Measurements from ENCODE around the gene TSNAX. TPM values are rescaled to one million over a fixed set of nuclear protein-coding genes. Genes with fewer than 3 reads are reported as not detected.

TSNAX gene
- total and polyA plus RNA-seq, 5 donors from 2014 or later, result 34.8 to 117 (median 95.7) TPM

DNA sequence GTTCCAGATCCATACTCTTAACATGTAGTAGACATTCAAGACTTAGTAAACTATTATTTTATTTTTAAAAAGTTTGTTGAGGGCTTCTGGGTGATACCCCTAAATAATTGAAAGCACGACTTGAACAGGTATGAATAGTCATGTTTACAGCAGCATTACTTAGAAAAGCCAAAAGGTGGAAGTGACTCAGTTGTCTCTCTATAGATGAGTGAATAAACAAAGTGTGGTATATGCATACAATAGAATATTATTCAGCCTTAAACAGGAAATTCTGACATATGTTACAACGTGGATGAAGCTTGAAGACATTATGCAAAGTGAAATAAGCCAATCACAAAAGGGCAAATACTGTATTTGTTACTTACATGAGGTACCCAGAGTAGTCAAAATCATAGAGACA is 26.5 kb downstream of the TSNAX start:
- ATAC-seq (ENCODE audit: low read depth in 2 of 2) (peak; percentile 34 to 63), DNase-seq (peak in 1 of 3 donors; percentile 46)
- Histone ChIP-seq H3K36me3 (ENCODE audit: control insufficient read depth, insufficient read depth, low read length) (peaks cover 5% of the 10 kb centered on the region), H3K4me1 (ENCODE audit: control insufficient read depth, insufficient read depth, low read length, poor library complexity, severe bottlenecking) (peaks cover 11% of the 10 kb centered on the region), H3K27me3 (ENCODE audit: control insufficient read depth, insufficient read depth, low read length) (no peaks in the 10 kb centered on the region), H3K9me3 (ENCODE audit: control insufficient read depth in 2 of 2, low read length in 2 of 2) (no peaks in the 10 kb centered on the region), H3K27ac (ENCODE audit: insufficient read depth, low read length, poor library complexity, severe bottlenecking) (no peak overlapping the region), H3K4me3 (ENCODE audit: low read depth, low read length) (no peak overlapping the region)
- Mint-ChIP-seq H3K4me3 (no peak overlapping the region), H3K36me3 (peaks cover 26% of the 10 kb centered on the region), H3K27me3 (no peaks in the 10 kb centered on the region), H3K4me1 (peaks cover 34 to 54% (median 44%) of the 10 kb centered on the region in 4 donors), H3K9me3 (no peaks in the 10 kb centered on the region), H3K27ac (no peak overlapping the region)

- peaks cover 36 to 47% (median 38%) of the 10 kb centered on the region in 4 donors for H3K4me1 Mint-ChIP-seq
- Histone ChIP-seq H3K27me3 (ENCODE audit: control insufficient read depth, insufficient read depth, low read length) (no peaks in the 10 kb centered on the region), H3K27ac (ENCODE audit: insufficient read depth, low read length, poor library complexity, severe bottlenecking) (no peak overlapping the region), H3K4me3 (ENCODE audit: low read depth, low read length) (no peak overlapping the region), H3K36me3 (ENCODE audit: control insufficient read depth, insufficient read depth, low read length) (peaks cover 5% of the 10 kb centered on the region), H3K9me3 (ENCODE audit: control insufficient read depth in 2 of 2, low read length in 2 of 2) (no peaks in the 10 kb centered on the region), H3K4me1 (ENCODE audit: control insufficient read depth, insufficient read depth, low read length, poor library complexity, severe bottlenecking) (peaks cover 11% of the 10 kb centered on the region)
- peaks cover 23% of the 10 kb centered on the region for H3K36me3 Mint-ChIP-seq
- no peaks in the 10 kb centered on the region for H3K27me3 Mint-ChIP-seq
- peak overlapping the region in 2 of 3 donors; percentile 0 to 2 for H3K27ac Mint-ChIP-seq
- ATAC-seq (ENCODE audit: low read depth in 2 of 2) (no peak), DNase-seq (no peak)
- no peaks in the 10 kb centered on the region for H3K9me3 Mint-ChIP-seq
- no peak overlapping the region for H3K4me3 Mint-ChIP-seq
Measured at GRCh38 chr1:231557411-231557810, 28.9 kb downstream of the TSNAX start.

DNA sequence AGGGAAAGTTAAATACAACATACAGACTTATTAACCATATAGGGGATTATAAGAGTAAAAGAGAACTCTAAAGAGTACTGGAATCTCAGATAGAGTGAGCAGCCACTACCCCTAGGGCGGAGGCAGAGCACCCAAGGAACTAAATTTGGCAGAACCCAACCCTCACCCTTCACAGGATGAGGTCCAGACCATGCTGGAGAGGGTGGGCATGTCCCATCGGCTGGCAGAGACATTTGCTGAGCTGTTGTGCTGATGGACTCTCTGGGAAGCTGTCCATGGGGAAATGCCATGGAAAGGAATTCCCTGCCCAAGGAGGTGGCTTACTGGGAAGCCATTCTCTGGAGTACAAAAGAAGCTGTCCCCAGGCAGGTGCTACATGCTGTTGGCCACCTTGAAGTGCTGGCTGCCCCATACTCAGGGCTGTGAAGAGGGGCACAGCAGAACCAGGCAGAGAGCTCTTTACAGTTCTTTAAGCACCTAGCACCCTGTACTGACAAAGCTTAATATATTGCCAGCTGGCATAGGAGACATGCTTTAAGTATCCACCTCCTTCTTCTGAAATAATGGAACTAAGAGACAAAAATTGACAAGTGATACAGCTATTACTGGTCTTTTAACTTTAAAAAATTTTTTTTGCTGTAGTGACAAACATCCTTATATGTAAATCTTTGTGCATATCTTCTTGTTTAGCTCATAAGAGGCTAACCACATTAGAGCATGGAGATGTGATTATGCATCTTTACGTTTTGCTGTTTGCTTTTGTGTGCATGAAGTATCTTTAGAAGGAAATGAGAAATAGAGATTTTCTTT is 29.6 kb downstream of the TSNAX start:
- ATAC-seq (ENCODE audit: low read depth in 2 of 2) (peak in 1 of 2 donors; percentile 42), DNase-seq (peak in 1 of 3 donors; percentile 22)
- Histone ChIP-seq H3K4me1 (ENCODE audit: control insufficient read depth, insufficient read depth, low read length, poor library complexity, severe bottlenecking) (peaks cover 11% of the 10 kb centered on the region), H3K27ac (ENCODE audit: insufficient read depth, low read length, poor library complexity, severe bottlenecking) (peak overlapping the region; percentile 14), H3K9me3 (ENCODE audit: control insufficient read depth in 2 of 2, low read length in 2 of 2) (no peaks in the 10 kb centered on the region), H3K27me3 (ENCODE audit: control insufficient read depth, insufficient read depth, low read length) (no peaks in the 10 kb centered on the region), H3K36me3 (ENCODE audit: control insufficient read depth, insufficient read depth, low read length) (peaks cover 10% of the 10 kb centered on the region), H3K4me3 (ENCODE audit: low read depth, low read length) (peak overlapping the region; percentile 20)
- Mint-ChIP-seq H3K4me3 (no peak overlapping the region), H3K9me3 (no peaks in the 10 kb centered on the region), H3K27me3 (no peaks in the 10 kb centered on the region), H3K4me1 (peaks cover 31 to 40% (median 34%) of the 10 kb centered on the region in 4 donors), H3K27ac (peak overlapping the region in 2 of 3 donors; percentile 0 to 78), H3K36me3 (peaks cover 22% of the 10 kb centered on the region)

DNA sequence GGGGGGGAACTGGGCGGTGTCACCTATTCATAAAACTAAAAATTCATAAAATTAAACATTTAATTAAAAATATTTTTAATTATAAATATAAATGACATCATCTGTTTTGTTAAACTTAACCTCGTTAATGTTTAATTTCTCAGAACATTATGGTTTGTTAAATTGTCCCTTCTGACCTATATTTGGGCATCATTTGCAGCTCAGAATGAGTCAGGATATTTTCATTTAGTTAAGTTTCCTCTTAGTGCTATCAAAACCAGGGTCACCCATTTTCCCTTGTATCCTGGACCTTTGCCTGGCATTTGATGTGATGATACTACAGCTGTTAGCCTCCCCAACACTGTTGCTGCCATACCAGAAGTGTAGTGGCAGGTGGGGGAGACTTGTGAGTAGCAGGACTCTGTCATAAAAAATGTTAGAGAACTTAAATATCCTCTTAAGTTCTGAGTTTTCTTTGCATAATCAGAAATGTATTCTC is 30.3 kb downstream of the TSNAX start:
- H3K36me3 ChIP-seq (ENCODE audit: control insufficient read depth, insufficient read depth, low read length), result peaks cover 16% of the 10 kb centered on the region
- Mint-ChIP-seq H3K36me3 (peaks cover 27% of the 10 kb centered on the region), H3K9me3 (no peaks in the 10 kb centered on the region), H3K27me3 (no peaks in the 10 kb centered on the region), H3K4me3 (no peak overlapping the region), H3K27ac (peak overlapping the region in 2 of 3 donors; percentile 32 to 78), H3K4me1 (peaks cover 33 to 39% (median 36%) of the 10 kb centered on the region in 4 donors)
- H3K4me3 ChIP-seq (ENCODE audit: low read depth, low read length), result no peak overlapping the region
- H3K27ac ChIP-seq (ENCODE audit: insufficient read depth, low read length, poor library complexity, severe bottlenecking), result peak overlapping the region; percentile 14
- H3K27me3 ChIP-seq (ENCODE audit: control insufficient read depth, insufficient read depth, low read length), result no peaks in the 10 kb centered on the region
- no peak for ATAC-seq (ENCODE audit: low read depth in 2 of 2)
- no peaks in the 10 kb centered on the region for H3K9me3 ChIP-seq (ENCODE audit: control insufficient read depth in 2 of 2, low read length in 2 of 2)
- no peak for DNase-seq
- H3K4me1 ChIP-seq (ENCODE audit: control insufficient read depth, insufficient read depth, low read length, poor library complexity, severe bottlenecking), result peaks cover 11% of the 10 kb centered on the region

DNA sequence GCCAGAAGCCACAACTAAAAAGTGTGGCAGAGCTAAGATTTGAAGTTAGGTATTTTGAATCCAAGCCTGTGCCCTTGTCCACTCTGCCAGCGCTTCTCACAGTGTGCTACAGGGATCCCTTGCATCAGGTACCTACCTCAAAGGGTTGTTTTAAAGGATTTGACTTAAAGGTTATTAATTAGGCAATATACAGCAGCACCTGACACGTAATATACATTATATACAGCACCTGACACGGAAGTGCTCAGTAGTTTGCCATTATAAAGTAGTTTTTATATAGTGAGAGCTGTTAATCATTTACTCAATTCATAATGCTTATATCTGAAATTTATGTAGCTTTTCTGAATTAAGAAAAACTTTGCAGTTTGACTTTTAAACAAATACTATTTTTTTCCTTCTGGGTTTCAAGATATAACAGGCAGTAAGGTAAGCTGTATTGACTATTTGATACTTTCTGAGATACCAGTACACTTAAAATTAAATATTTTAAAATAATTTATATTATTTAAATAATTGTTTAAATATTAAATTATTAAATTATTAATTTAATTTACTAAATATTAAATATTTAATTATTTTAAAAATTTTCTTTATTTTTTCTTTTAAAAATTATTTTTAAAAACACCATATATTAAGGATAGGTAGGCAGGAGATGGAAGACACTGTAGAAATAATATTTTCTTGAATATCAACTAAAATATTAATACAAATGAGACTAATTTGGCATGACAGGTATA is 33.3 kb downstream of the TSNAX start:
- H3K36me3 Mint-ChIP-seq, result peaks cover 24% of the 10 kb centered on the region
- no peak overlapping the region for H3K27ac Mint-ChIP-seq
- Histone ChIP-seq H3K4me1 (ENCODE audit: control insufficient read depth, insufficient read depth, low read length, poor library complexity, severe bottlenecking) (peaks cover 11% of the 10 kb centered on the region), H3K9me3 (ENCODE audit: control insufficient read depth in 2 of 2, low read length in 2 of 2) (no peaks in the 10 kb centered on the region), H3K36me3 (ENCODE audit: control insufficient read depth, insufficient read depth, low read length) (peaks cover 33% of the 10 kb centered on the region), H3K4me3 (ENCODE audit: low read depth, low read length) (no peak overlapping the region), H3K27ac (ENCODE audit: insufficient read depth, low read length, poor library complexity, severe bottlenecking) (no peak overlapping the region), H3K27me3 (ENCODE audit: control insufficient read depth, insufficient read depth, low read length) (no peaks in the 10 kb centered on the region)
- ATAC-seq (ENCODE audit: low read depth in 2 of 2) (no peak), DNase-seq (no peak)
- H3K4me1 Mint-ChIP-seq, result peaks cover 15 to 35% (median 20%) of the 10 kb centered on the region in 4 donors
- no peaks in the 10 kb centered on the region for H3K27me3 Mint-ChIP-seq
- no peaks in the 10 kb centered on the region for H3K9me3 Mint-ChIP-seq
- H3K4me3 Mint-ChIP-seq, result no peak overlapping the region

DNA sequence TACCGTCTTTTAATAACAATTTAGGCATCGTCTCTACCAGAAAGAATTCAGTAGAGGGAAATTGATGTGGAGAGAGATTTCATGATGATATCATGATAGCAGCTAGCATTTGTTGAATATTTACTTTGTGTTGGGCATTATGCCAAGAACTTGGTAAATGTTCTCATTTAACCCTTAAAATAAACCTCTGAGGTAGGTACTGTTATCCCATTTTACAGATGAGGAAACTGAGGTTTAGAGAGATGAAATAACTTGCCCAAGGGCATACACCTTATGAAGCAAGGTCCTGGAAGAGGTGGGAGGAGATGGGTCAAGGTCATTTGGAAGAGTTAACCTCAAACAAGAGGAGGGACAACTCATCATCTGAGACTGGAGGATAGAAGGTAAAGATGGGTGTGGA is 34.8 kb downstream of the TSNAX start:
- peaks cover 36% of the 10 kb centered on the region for H3K36me3 ChIP-seq (ENCODE audit: control insufficient read depth, insufficient read depth, low read length)
- Mint-ChIP-seq H3K4me3 (no peak overlapping the region), H3K36me3 (peaks cover 36% of the 10 kb centered on the region), H3K27me3 (no peaks in the 10 kb centered on the region), H3K27ac (peak overlapping the region in 2 of 3 donors; percentile 8 to 48), H3K9me3 (peaks cover 0 to 1% (median 0%) of the 10 kb centered on the region in 7 donors), H3K4me1 (peaks cover 5 to 30% (median 9%) of the 10 kb centered on the region in 4 donors)
- DNase-seq (no peak), ATAC-seq (ENCODE audit: low read depth in 2 of 2) (no peak)
- H3K27me3 ChIP-seq (ENCODE audit: control insufficient read depth, insufficient read depth, low read length), result no peaks in the 10 kb centered on the region
- no peak overlapping the region for H3K27ac ChIP-seq (ENCODE audit: insufficient read depth, low read length, poor library complexity, severe bottlenecking)
- H3K4me1 ChIP-seq (ENCODE audit: control insufficient read depth, insufficient read depth, low read length, poor library complexity, severe bottlenecking), result peaks cover 4% of the 10 kb centered on the region
- no peaks in the 10 kb centered on the region for H3K9me3 ChIP-seq (ENCODE audit: control insufficient read depth in 2 of 2, low read length in 2 of 2)
- H3K4me3 ChIP-seq (ENCODE audit: low read depth, low read length), result no peak overlapping the region

- Mint-ChIP-seq H3K36me3 (peaks cover 40% of the 10 kb centered on the region), H3K27me3 (no peaks in the 10 kb centered on the region), H3K4me3 (no peak overlapping the region), H3K27ac (no peak overlapping the region), H3K9me3 (peaks cover 0 to 1% (median 0%) of the 10 kb centered on the region in 7 donors), H3K4me1 (peaks cover 2 to 34% (median 5%) of the 10 kb centered on the region in 4 donors)
- Histone ChIP-seq H3K4me3 (ENCODE audit: low read depth, low read length) (no peak overlapping the region), H3K27ac (ENCODE audit: insufficient read depth, low read length, poor library complexity, severe bottlenecking) (no peak overlapping the region), H3K9me3 (ENCODE audit: control insufficient read depth in 2 of 2, low read length in 2 of 2) (no peaks in the 10 kb centered on the region), H3K4me1 (ENCODE audit: control insufficient read depth, insufficient read depth, low read length, poor library complexity, severe bottlenecking) (no peaks in the 10 kb centered on the region), H3K36me3 (ENCODE audit: control insufficient read depth, insufficient read depth, low read length) (peaks cover 36% of the 10 kb centered on the region), H3K27me3 (ENCODE audit: control insufficient read depth, insufficient read depth, low read length) (no peaks in the 10 kb centered on the region)
- no peak for ATAC-seq (ENCODE audit: low read depth in 2 of 2)
- DNase-seq, result no peak
Measured at GRCh38 chr1:231564373-231564772, 35.9 kb downstream of the TSNAX start.
